ENCODE results near the gene ORM1. TPM values are rescaled to one million over a fixed set of nuclear protein-coding genes. Genes with fewer than 3 reads are reported as not detected.
"Not testable (repeated sequence)": the region's sequence is repeated elsewhere in the genome, so short reads cannot be mapped to it uniquely, and the experiment has no call there.

The ORM1 gene
- not detected for total RNA-seq

DNA sequence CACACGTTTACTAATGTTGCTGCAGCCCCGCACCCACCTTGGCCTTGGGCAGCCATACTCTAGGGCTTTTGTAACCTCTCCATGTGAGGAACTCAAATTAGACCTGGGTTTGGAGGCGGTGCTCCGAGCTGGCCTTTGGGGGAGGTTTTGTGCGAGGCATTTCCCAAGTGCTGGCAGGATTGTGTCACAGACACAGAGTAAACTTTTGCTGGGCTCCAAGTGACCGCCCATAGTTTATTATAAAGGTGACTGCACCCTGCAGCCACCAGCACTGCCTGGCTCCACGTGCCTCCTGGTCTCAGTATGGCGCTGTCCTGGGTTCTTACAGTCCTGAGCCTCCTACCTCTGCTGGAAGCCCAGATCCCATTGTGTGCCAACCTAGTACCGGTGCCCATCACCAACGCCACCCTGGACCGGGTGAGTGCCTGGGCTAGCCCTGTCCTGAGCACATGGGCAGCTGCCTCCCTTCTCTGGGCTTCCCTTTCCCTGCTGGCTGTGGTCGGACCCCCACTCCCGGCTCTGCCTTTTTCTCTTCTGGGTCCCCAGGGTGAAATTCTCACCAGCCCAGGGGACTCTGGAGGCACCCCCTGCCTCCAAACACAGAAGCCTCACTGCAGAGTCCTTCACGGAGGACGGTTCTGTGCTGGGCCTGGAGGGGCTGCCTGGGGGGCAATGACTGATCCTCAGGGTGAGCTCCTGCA lies at the start of gene ORM1:
Gene ORM1, plus strand, starts transcription at position 268 of the 701 bp plus-strand sequence. Its CDS starts 36 bp downstream, at position 304.
- WGBS, 2 donors: 78 to 83% methylated on average over 2 to 6 of the region's 15 CpGs
- intact Hi-C loops (cut with DNase I; ENCODE audit: low total_unique reads); DNase-seq (ENCODE audit: low spot score in 2 of 2); H3K4me3 ChIP-seq (ENCODE audit: low read depth, poor library complexity, severe bottlenecking): not testable (repeated sequence)

DNA sequence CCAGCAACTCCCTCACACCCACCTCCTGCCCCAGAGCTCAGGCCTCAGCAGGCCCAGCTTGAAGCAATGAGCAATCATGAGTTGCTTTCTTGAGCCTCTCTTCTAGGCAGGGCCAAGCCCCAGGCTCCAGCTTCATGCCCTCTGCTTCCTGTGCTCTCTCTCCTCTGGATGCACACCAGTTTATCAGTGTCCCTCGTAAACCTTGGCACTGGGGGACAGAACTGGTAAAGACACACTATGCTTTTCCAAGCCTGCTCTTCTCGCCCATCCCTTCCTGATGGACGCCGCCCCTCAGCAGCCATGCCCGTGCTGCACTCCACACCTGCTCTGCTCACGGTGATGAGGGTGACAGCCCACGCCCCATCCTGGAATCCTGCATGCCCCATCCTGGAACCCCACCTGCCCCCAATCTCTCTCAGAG lies 49.4 kb upstream of the ORM1 start:
- no peak overlapping the region for H3K4me3 ChIP-seq (ENCODE audit: low read depth, poor library complexity, severe bottlenecking)
- DNase-seq (ENCODE audit: low spot score in 2 of 2): peak in 1 of 2 donors; percentile 82
- TF ChIP-seq, protein P1, sequence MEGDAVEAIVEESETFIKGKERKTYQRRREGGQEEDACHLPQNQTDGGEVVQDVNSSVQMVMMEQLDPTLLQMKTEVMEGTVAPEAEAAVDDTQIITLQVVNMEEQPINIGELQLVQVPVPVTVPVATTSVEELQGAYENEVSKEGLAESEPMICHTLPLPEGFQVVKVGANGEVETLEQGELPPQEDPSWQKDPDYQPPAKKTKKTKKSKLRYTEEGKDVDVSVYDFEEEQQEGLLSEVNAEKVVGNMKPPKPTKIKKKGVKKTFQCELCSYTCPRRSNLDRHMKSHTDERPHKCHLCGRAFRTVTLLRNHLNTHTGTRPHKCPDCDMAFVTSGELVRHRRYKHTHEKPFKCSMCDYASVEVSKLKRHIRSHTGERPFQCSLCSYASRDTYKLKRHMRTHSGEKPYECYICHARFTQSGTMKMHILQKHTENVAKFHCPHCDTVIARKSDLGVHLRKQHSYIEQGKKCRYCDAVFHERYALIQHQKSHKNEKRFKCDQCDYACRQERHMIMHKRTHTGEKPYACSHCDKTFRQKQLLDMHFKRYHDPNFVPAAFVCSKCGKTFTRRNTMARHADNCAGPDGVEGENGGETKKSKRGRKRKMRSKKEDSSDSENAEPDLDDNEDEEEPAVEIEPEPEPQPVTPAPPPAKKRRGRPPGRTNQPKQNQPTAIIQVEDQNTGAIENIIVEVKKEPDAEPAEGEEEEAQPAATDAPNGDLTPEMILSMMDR (IDR thresholded peaks at IDR 0.05): no peak
- no peak for TF ChIP-seq POLR2A (IDR thresholded peaks at IDR 0.05)
- 65 to 68% methylated on average over 7 of the region's 7 CpGs for whole genome bisulfite sequencing, 2 donors
- intact Hi-C loops (cut with DNase I; ENCODE audit: low total_unique reads): no loop called here

DNA sequence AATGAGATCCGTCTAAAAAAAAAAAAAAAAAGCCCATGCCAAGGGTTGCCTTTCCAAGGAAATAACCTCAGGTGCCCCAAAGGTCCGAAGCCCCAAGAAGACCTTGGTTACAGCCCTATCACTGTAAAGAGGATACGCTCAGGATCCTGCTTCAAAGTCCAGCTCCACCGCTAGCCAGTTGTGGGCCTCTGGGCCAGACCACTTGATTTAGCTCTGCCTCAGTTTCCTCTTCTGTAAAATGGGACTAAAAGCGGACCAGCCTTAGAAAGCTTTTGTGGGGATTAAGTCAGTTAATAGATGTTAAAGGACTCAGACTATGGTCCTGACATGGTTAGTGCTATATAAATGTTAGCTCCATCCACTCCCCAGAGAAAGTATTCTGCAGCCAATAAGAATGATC lies 48.7 kb upstream of the ORM1 start:
- intact Hi-C loops (cut with DNase I; ENCODE audit: low total_unique reads): no loop called here
- no peak for TF ChIP-seq POLR2A (IDR thresholded peaks at IDR 0.05)
- TF ChIP-seq, protein P1 (IDR thresholded peaks at IDR 0.05): no peak

DNA sequence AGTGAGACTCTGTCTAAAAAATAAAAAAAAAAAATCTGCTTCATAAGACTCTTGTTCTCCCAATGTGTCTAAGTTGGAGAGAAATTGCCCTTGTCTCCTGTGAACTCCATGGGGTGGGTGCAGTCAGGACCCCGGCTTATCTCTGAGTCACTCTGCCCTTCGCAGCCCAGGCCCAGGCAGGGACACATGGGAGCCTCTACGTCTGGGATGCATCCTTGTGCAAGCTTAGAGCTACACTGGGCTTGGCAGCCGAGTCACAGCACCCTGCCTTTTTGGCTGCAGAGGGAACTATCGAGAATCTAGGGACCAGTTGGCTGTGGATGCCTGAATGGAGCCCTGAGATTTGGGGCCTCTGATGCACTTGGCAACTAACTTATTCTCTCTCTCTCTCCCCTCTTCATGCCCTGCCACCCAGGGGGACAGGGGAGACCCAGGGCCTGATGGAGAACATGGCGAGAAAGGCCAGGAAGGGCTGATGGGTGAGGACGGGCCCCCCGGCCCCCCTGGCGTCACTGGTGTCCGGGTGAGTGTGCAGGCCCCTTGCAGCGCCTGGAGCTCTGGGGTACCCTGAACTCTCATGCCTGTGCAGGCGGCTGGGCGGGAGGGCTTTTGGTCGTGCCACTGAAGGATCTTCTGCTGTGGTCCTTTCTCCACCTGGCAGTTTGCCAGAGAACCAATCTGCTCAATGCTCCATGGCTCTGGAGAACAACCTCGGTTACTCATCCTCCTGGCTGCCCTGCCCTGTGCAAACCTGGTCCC lies 47.5 kb upstream of the ORM1 start:
- peak in 1 of 2 donors; percentile 82 for DNase-seq (ENCODE audit: low spot score in 2 of 2)
- intact Hi-C loops (cut with DNase I; ENCODE audit: low total_unique reads): no loop called here
- TF ChIP-seq, protein P1 (IDR thresholded peaks at IDR 0.05): no peak
- no peak for TF ChIP-seq POLR2A (IDR thresholded peaks at IDR 0.05)
- H3K4me3 ChIP-seq (ENCODE audit: low read depth, poor library complexity, severe bottlenecking): no peak overlapping the region
- 84 to 87% methylated on average over 13 of the region's 15 CpGs for WGBS, 2 donors

More for the DNA sequence above, 48.7 kb upstream of the ORM1 start:
- 85 to 87% methylated on average over 5 of the region's 5 CpGs for WGBS, 2 donors
- no peak overlapping the region for H3K4me3 ChIP-seq (ENCODE audit: low read depth, poor library complexity, severe bottlenecking)
- peak in 1 of 2 donors; percentile 34 for DNase-seq (ENCODE audit: low spot score in 2 of 2)

DNA sequence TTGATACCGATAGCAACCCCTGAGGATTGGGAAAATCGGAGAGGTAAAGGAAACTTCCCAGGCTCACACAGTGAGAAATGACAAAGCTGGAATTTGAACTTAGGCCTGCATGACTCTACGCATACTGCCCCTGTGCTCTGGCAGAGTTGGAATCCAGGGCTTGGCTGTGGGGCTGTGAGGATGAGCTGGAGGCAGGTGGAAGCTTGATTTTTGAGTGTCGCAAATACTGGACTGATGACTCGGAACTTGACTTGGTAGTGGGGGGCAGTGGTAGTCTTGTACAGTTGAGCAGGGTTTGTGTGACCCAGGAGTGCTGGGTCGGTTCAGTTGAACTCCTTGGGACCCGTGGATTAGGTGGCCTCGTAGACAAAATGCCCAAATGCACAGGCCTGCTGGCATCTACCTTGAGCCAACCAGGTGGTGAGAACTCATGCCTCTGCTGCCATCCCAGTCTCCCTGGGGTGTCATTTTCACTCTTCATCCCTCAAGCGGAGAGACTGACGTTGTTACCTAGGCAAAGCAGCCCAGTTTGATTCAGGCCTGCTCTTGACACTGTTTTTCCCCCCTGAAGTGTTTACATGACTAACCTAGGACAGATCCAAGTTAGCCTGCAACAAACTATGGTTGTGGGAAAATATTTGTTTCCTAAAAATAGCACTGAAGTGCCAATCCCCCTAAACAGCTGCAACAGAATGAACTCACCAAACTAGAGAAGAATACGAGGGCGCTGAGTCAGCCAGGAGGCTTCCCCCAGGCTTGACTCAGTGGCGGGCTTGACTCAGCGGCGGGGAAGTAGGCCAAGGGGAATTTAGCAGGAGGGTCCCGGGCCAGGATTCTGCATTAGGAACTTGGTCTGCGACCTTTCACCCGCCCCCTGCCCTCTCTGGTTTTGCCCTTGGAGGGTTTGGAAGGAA lies 45.7 kb upstream of the ORM1 start:
- 63 to 76% methylated on average over 18 of the region's 18 CpGs for WGBS, 2 donors
- no peak overlapping the region for H3K4me3 ChIP-seq (ENCODE audit: low read depth, poor library complexity, severe bottlenecking)
- DNase-seq (ENCODE audit: low spot score in 2 of 2): peak in 1 of 2 donors; percentile 82
- TF ChIP-seq POLR2A (IDR thresholded peaks at IDR 0.05): no peak
- intact Hi-C loops (cut with DNase I; ENCODE audit: low total_unique reads): no loop called here

DNA sequence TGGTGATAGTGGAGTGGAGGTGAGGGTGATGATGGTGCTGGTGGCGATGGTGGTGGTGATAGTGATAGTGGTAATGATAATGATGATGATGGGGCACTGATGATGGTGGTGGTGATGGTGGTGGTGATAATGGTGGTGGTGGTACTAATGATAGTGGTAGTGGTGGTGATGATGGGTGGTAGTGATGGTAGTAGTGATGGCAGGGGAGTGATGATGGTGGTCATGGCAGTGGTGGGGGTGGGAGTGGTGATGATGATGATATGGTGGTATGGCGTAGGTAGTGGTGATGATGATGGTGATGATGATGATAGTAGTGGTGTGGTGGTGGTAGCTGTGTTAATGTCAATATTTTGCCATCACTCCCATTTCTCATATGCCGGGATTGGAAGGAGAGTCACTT lies 44.5 kb upstream of the ORM1 start:
- intact Hi-C loops (cut with DNase I; ENCODE audit: low total_unique reads): no loop called here
- no peak for DNase-seq (ENCODE audit: low spot score in 2 of 2)
- H3K4me3 ChIP-seq (ENCODE audit: low read depth, poor library complexity, severe bottlenecking): no peak overlapping the region
- WGBS, 2 donors: 74 to 83% methylated on average over 3 of the region's 3 CpGs
- TF ChIP-seq, protein P1 (IDR thresholded peaks at IDR 0.05): no peak
- no peak for TF ChIP-seq POLR2A (IDR thresholded peaks at IDR 0.05)
